ENCODE data around the gene PMVK. TPM values are rescaled to one million over a fixed set of nuclear protein-coding genes. Genes with fewer than 3 reads are reported as not detected.

The PMVK gene
- total RNA-seq, 1 experiment from 2014 or later, result 24.0 TPM

DNA sequence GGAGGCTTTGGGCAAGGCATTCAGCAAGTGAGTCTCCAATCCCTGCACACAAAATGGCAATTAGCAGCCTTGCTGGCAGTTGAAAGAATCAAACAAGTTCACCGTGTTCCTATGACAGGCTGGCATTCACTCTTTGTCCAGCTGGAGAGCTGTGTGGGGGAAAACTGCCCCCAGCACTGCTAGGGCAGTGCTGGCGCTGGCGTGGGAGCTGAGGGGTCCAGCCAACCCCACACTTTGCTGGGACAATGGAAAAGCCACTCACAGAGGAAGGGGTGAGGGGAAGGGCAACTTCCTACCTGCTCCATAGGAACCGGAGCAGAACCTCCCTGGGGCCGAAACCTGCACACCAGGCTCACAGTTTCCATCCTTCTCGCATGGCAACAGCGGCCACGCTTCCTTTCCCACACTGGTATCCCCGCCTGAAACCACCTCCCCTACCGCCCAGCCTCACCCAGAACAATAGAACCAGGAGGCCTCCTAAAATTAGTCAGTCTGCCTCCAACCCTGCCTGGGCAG lies 39.7 kb downstream of the PMVK start:
- CTCF ChIA-PET, result no interaction called here
- POLR2A ChIA-PET, result no interaction called here
- intact Hi-C loops (cut with micrococcal nuclease), result no loop called here
- Histone ChIP-seq H3K4me2 (ENCODE audit: low read length) (no peak overlapping the region), H3K4me3 (replicated peaks in 1 of 2; ENCODE audit: low read depth in 1 of 2, low read length in 2 of 2) (no peak overlapping the region), H3K9me2 (ENCODE audit: insufficient read depth) (no peaks in the 10 kb centered on the region), H3K4me1 (ENCODE audit: control insufficient read depth in 1 of 2, insufficient read depth in 2 of 2, low read length in 2 of 2) (no peaks in the 10 kb centered on the region), H3K36me3 (ENCODE audit: control insufficient read depth in 1 of 2, insufficient read depth in 2 of 2, low read length in 2 of 2) (no peaks in the 10 kb centered on the region), H3K9me3 (ENCODE audit: control insufficient read depth in 1 of 2, insufficient read depth in 1 of 2, low read depth in 1 of 2, low read length in 2 of 2) (no peaks in the 10 kb centered on the region), H3K9ac (ENCODE audit: low read length) (no peak overlapping the region), H3K27me3 (ENCODE audit: insufficient read depth, low read length) (no peaks in the 10 kb centered on the region), H2AFZ (ENCODE audit: low read depth, low read length, poor library complexity, severe bottlenecking) (no peak overlapping the region), H3K27ac (ENCODE audit: low read depth, low read length) (no peak overlapping the region), H4K20me1 (ENCODE audit: insufficient read depth) (no peaks in the 10 kb centered on the region), H3K79me2 (ENCODE audit: insufficient read depth, low read length) (no peaks in the 10 kb centered on the region)
- DNase-seq (ENCODE audit: low read depth, low spot score) (no peak), ATAC-seq (no peak)
- RAD21 ChIA-PET (ENCODE audit: low non-redundant PET in 1 of 2, low total read pairs in 2 of 2, uncharacterized antibody in 2 of 2, unreplicated experiment in 2 of 2), result no interaction called here
- BruUV-seq (replicated peaks), result no TSS peak
- TF ChIP-seq, protein P1, sequence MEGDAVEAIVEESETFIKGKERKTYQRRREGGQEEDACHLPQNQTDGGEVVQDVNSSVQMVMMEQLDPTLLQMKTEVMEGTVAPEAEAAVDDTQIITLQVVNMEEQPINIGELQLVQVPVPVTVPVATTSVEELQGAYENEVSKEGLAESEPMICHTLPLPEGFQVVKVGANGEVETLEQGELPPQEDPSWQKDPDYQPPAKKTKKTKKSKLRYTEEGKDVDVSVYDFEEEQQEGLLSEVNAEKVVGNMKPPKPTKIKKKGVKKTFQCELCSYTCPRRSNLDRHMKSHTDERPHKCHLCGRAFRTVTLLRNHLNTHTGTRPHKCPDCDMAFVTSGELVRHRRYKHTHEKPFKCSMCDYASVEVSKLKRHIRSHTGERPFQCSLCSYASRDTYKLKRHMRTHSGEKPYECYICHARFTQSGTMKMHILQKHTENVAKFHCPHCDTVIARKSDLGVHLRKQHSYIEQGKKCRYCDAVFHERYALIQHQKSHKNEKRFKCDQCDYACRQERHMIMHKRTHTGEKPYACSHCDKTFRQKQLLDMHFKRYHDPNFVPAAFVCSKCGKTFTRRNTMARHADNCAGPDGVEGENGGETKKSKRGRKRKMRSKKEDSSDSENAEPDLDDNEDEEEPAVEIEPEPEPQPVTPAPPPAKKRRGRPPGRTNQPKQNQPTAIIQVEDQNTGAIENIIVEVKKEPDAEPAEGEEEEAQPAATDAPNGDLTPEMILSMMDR (IDR thresholded peaks at IDR 0.05 in 2 of 3, conservative IDR thresholded peaks at IDR 0.05 in 1 of 3; ENCODE audit: borderline replicate concordance in 1 of 3, insufficient read depth in 1 of 3, low read depth in 2 of 3, low read length in 2 of 3), result no peak
- TF ChIP-seq SRF (IDR thresholded peaks at IDR 0.05; ENCODE audit: low read depth) (no peak), ZFX (IDR thresholded peaks at IDR 0.05) (no peak), YY1 (IDR thresholded peaks at IDR 0.05; ENCODE audit: extremely low read depth, insufficient replicate concordance, low read depth, low read length) (no peak), SIN3A (IDR thresholded peaks at IDR 0.05; ENCODE audit: low read depth) (no peak), EZH2 (IDR thresholded peaks at IDR 0.05) (no peak), ELF1 (IDR thresholded peaks at IDR 0.05; ENCODE audit: borderline replicate concordance, low read depth) (no peak), EZH2phosphoT487 (IDR thresholded peaks at IDR 0.05; ENCODE audit: borderline replicate concordance) (no peak), CBX3 (IDR thresholded peaks at IDR 0.05; ENCODE audit: low read depth) (no peak), TCF7L2 (IDR thresholded peaks at IDR 0.05; ENCODE audit: borderline replicate concordance, extremely low read depth, insufficient read depth, insufficient read length) (no peak), FOSL1 (IDR thresholded peaks at IDR 0.05; ENCODE audit: low read depth) (no peak), JUND (IDR thresholded peaks at IDR 0.05) (no peak), EGR1 (IDR thresholded peaks at IDR 0.05; ENCODE audit: low read depth) (no peak)
- TF ChIP-seq, protein P2, sequence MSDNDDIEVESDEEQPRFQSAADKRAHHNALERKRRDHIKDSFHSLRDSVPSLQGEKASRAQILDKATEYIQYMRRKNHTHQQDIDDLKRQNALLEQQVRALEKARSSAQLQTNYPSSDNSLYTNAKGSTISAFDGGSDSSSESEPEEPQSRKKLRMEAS (IDR thresholded peaks at IDR 0.05), result no peak
- TF ChIP-seq, protein P3, sequence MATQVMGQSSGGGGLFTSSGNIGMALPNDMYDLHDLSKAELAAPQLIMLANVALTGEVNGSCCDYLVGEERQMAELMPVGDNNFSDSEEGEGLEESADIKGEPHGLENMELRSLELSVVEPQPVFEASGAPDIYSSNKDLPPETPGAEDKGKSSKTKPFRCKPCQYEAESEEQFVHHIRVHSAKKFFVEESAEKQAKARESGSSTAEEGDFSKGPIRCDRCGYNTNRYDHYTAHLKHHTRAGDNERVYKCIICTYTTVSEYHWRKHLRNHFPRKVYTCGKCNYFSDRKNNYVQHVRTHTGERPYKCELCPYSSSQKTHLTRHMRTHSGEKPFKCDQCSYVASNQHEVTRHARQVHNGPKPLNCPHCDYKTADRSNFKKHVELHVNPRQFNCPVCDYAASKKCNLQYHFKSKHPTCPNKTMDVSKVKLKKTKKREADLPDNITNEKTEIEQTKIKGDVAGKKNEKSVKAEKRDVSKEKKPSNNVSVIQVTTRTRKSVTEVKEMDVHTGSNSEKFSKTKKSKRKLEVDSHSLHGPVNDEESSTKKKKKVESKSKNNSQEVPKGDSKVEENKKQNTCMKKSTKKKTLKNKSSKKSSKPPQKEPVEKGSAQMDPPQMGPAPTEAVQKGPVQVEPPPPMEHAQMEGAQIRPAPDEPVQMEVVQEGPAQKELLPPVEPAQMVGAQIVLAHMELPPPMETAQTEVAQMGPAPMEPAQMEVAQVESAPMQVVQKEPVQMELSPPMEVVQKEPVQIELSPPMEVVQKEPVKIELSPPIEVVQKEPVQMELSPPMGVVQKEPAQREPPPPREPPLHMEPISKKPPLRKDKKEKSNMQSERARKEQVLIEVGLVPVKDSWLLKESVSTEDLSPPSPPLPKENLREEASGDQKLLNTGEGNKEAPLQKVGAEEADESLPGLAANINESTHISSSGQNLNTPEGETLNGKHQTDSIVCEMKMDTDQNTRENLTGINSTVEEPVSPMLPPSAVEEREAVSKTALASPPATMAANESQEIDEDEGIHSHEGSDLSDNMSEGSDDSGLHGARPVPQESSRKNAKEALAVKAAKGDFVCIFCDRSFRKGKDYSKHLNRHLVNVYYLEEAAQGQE (IDR thresholded peaks at IDR 0.05; ENCODE audit: low read depth), result no peak

Measured in HCT116 (cell line).